SK-N-SH treated with all-trans-retinoic acid at 6 μM for 48 hours (cell line): ENCODE results near the gene CTAG1A.
"Not testable (repeated sequence)": the region's sequence is repeated elsewhere in the genome, so short reads cannot be mapped to it uniquely, and the experiment has no call there.

Source experiments
- ARNTL ChIP-seq: fragments of 450-650 bp; formaldehyde crosslinking; IDR thresholded peaks from 2 replicates; pipeline ENCODE4 v1.5.0; 2020; ENCODE audit warnings: low read depth, mild to moderate bottlenecking, moderate library complexity, borderline replicate concordance
- CREB5 ChIP-seq: fragments of 250-450 bp; sonication (Bioruptor Pico); IDR thresholded peaks from 2 replicates; pipeline ENCODE4 v1.5.1; 2020; ENCODE audit warnings: low read depth, mild to moderate bottlenecking, moderate library complexity
- OSR1 ChIP-seq: fragments of 250-450 bp; sonication (Bioruptor Pico); IDR thresholded peaks from 2 replicates; pipeline ENCODE4 v1.8.0; 2022; ENCODE audit warnings: moderate library complexity, mild to moderate bottlenecking, inconsistent platforms
- PATZ1 ChIP-seq: fragments of 250-450 bp; sonication (Bioruptor Pico); IDR thresholded peaks from 2 replicates; pipeline ENCODE4 v1.8.0; 2020; ENCODE audit warnings: mild to moderate bottlenecking, moderate library complexity, borderline replicate concordance
- RARB ChIP-seq: fragments of 250-450 bp; sonication (Bioruptor Pico); IDR thresholded peaks from 2 replicates; pipeline ENCODE4 v1.8.0; 2021; ENCODE audit warnings: mild to moderate bottlenecking, moderate library complexity
- ZFP3 ChIP-seq: fragments of 250-450 bp; sonication (Bioruptor Pico); IDR thresholded peaks from 2 replicates; pipeline ENCODE4 v1.5.0; 2020; ENCODE audit warnings: mild to moderate bottlenecking, moderate library complexity
- ZFP30 ChIP-seq: fragments of 450-650 bp; formaldehyde crosslinking; IDR thresholded peaks from 2 replicates; pipeline ENCODE4 v1.5.0; 2022; ENCODE audit warnings: mild to moderate bottlenecking, moderate library complexity
- ZNF565 ChIP-seq: fragments of 450-650 bp; formaldehyde crosslinking; conservative IDR thresholded peaks from 2 replicates; pipeline ENCODE4 v1.5.0; 2020; ENCODE audit warnings: low read depth, mild to moderate bottlenecking, moderate library complexity

GRCh38 chrX:154562295-154562694 lies 22.6 kb upstream of the CTAG1A start:
- TF ChIP-seq ARNTL (CRISPR knock-in tag); RARB (CRISPR knock-in tag); OSR1 (CRISPR knock-in tag); ZFP30 (CRISPR knock-in tag); CREB5 (CRISPR knock-in tag); ZFP3 (CRISPR knock-in tag); ZNF565 (CRISPR knock-in tag); PATZ1: not testable (repeated sequence)
